Testis (tissue), 3 donors: ENCODE data around the gene MTG2. TPM values are rescaled to one million over a fixed set of nuclear protein-coding genes. Genes with fewer than 3 reads are reported as not detected.

ENCODE experiments used
- DNase-seq: peaks from one replicate; pipeline ENCODE4 v3.0.0-alpha.2; 2019
- H3K27ac ChIP-seq, 2 donors: fragments of 200-600 bp; sonication (generic); one replicate each; pipeline ENCODE4 v1.5.1; 2019
- H3K27me3 ChIP-seq: fragments of 200-600 bp; sonication (generic); one replicate; pipeline ENCODE4 v1.5.1; 2019
- H3K36me3 ChIP-seq: fragments of 200-600 bp; sonication (generic); one replicate; pipeline ENCODE4 v1.5.1; 2017; ENCODE audit warnings: low read depth; ENCODE audit errors: missing control alignments
- H3K4me1 ChIP-seq: fragments of 200-600 bp; sonication (generic); one replicate; pipeline ENCODE4 v1.5.1; 2019
- H3K4me3 ChIP-seq, 2 donors: fragments of 200-600 bp; sonication (generic); one replicate each; pipeline ENCODE4 v1.5.1; 2017 to 2019
- H3K9me3 ChIP-seq: fragments of 200-600 bp; sonication (generic); one replicate; pipeline ENCODE4 v1.5.1; 2017
- CTCF ChIP-seq, 3 experiments: fragments of 450-650 bp in 2 of 3; fragments of 200-600 bp in 1 of 3; sonication (generic) in 1 of 3; IDR thresholded peaks; one replicate each; pipeline ENCODE4 v1.5.1; 2016 to 2019; ENCODE audit warnings: antibody characterized with exemption in 3 of 3, mild to moderate bottlenecking in 2 of 3, moderate library complexity in 1 of 3
- POLR2A ChIP-seq: fragments of 450-650 bp; IDR thresholded peaks from one replicate; pipeline ENCODE4 v1.6.1; 2017; ENCODE audit warnings: antibody characterized with exemption, mild to moderate bottlenecking, moderate library complexity
- WGBS, 2 donors: methylation state at CpG; one replicate each; pipeline ENCODE4 v1.1.5; 2018; 5-methylcytosine and 5-hydroxymethylcytosine counted together
- intact Hi-C: fragments of 100-400 bp; cut with DNase I; formaldehyde crosslinking; loops from one replicate; pipeline ENCODE4 v1.15.1; 2023; ENCODE audit warnings: low total_unique reads
- polyA plus RNA-seq: library from polyadenylated mRNA; stranded (reverse); fragments of 350-450 nt; fragmentation: Illumina TruSeq; extraction: RNeasy Lipid Tissue Mini Kit (QIAGEN cat#74804); gene quantifications from one replicate; pipeline ENCODE4 v1.2.3, GENCODE V29; 2014; ENCODE audit warnings: low read depth, low replicate concordance; ENCODE audit not compliant: insufficient read depth
- total RNA-seq, 2 donors: library from RNA; depleted of rRNA; stranded (reverse); fragments of >200 nt; gene quantifications; one replicate each; pipeline ENCODE4 v1.2.3, GENCODE V29; 2016

MTG2 gene
- total and polyA plus RNA-seq, 3 donors from 2014 or later = 53.3 to 76.8 (median 61.9) TPM

DNA sequence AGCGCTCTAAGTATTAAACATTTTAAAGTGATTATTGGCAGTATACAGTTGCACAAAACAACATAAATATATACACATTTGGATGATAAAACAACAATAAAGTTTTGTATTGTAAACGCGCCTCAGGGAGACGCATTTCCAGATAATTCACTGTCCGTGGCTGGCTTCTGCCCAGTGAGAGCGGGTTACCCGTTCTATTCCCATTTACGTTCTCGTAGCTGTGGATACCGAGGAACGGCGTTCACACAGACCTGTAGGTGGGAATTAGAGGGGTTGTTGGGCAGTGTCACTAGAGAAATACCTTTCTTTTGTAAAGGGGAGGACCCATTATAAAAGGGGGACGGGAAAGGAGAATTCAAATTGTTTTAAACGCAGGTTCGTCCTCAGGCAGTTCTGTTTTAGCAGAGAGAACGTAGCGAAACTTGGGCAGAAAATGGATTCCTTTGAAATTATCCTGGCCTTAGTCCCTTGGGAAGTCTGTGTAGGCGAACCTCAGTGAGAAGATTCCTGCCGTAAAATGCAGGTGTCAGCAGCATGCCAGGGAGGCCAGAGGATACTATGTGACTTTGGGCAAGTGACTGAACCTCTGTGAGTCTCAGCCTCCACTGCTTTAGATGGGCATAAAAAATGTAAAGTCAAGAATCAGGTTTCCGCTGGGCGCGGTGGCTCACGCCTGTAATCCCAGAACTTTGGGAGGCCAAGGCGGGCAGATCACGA is 756 bp downstream of the MTG2 start:
- TF ChIP-seq CTCF (IDR thresholded peaks at IDR 0.05) (no peak), POLR2A (no peak)
- Histone ChIP-seq H3K4me1 (peaks cover 23% of the 10 kb centered on the region), H3K36me3 (no peaks in the 10 kb centered on the region), H3K9me3 (no peaks in the 10 kb centered on the region), H3K4me3 (peak overlapping the region; percentile 93 to 97), H3K27me3 (no peaks in the 10 kb centered on the region), H3K27ac (peak overlapping the region; percentile 87)
- 20% methylated on average over 25 of the region's 25 CpGs for WGBS, 2 donors
- intact Hi-C loops = no loop called here
- DNase-seq = no peak

DNA sequence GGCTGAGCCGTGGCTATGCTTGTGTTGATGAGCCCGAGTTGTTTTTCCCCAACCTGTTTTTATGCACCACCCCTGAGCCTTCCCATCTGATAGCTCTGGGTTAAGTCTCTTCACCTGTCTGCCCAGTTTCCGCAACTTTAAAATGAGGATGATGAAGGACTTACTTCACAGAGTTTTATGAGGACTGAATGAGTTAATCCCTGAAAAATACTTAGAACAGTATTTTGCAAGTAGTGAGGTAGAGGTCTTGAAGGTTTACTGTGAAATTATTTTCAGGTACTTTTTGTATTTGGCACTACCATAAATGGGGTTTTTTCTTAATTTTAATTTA is 3.2 kb downstream of the MTG2 start:
- Histone ChIP-seq H3K36me3 (no peaks in the 10 kb centered on the region), H3K27ac (no peak overlapping the region), H3K4me3 (no peak overlapping the region), H3K4me1 (peaks cover 23% of the 10 kb centered on the region), H3K9me3 (no peaks in the 10 kb centered on the region), H3K27me3 (no peaks in the 10 kb centered on the region)
- 67 to 79% methylated on average over 3 of the region's 3 CpGs for WGBS, 2 donors
- TF ChIP-seq CTCF (IDR thresholded peaks at IDR 0.05) = no peak
- no peak for TF ChIP-seq POLR2A
- intact Hi-C loops = no loop called here
- no peak for DNase-seq

GRCh38 chr20:62186887-62187866 is 4.3 kb downstream of the MTG2 start:
- TF ChIP-seq CTCF (IDR thresholded peaks at IDR 0.05) (no peak), POLR2A (no peak)
- H3K9me3 ChIP-seq = no peaks in the 10 kb centered on the region
- H3K4me1 ChIP-seq = peaks cover 20% of the 10 kb centered on the region
- no peaks in the 10 kb centered on the region for H3K36me3 ChIP-seq
- WGBS, 2 donors = 58 to 65% methylated on average over 13 of the region's 13 CpGs
- no peak for DNase-seq
- intact Hi-C loops = no loop called here
- no peaks in the 10 kb centered on the region for H3K27me3 ChIP-seq
- no peak overlapping the region for H3K27ac ChIP-seq
- no peak overlapping the region for H3K4me3 ChIP-seq

DNA sequence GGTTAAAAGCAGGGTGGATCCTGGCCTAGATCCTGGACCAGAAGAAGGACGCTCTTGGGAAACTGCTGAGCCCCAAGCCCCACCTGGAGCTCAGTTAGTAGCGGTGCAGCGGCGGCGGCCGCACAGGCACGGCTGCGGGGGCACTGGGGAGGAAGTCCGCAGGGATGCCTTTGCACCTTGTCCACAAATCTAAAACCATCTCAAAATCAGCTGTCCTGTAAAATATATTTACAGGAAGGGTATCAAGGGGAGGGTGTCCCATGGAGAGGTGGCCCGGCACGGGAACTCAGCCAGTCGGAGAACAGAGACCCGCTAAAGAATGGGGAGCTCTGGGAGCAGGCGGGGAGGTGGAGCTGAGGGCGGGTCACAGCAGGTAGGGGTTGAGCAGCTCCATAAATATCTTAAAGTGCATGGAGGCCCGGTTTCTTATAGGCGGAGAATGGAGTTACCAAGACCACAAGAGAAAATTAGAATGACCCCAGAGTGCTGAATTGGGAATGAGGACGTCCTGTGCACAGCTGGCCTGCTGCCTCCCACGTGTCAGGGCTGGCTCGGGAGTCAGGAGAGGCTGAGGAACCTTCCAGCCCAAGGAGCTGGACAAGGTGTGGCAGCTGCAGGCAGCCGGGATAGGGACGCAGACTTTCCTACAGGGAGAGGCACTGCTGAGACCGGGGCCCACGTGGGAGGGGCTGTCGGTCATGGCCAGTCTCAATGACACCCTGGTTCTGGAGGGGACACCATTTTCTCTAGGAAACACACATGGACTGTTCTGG is 8.0 kb downstream of the MTG2 start:
- Histone ChIP-seq H3K4me3 (no peak overlapping the region), H3K27me3 (no peaks in the 10 kb centered on the region), H3K36me3 (no peaks in the 10 kb centered on the region), H3K4me1 (peaks cover 4% of the 10 kb centered on the region), H3K27ac (no peak overlapping the region), H3K9me3 (no peaks in the 10 kb centered on the region)
- no peak for TF ChIP-seq CTCF (IDR thresholded peaks at IDR 0.05)
- no peak for TF ChIP-seq POLR2A
- no peak for DNase-seq
- intact Hi-C loops = no loop called here
- 76 to 77% methylated on average over 20 to 25 of the region's 25 CpGs for WGBS, 2 donors
